Upper lobe of left lung (tissue), 6 donors: ENCODE data around the gene MTAP. TPM values are rescaled to one million over a fixed set of nuclear protein-coding genes. Genes with fewer than 3 reads are reported as not detected.

Source experiments
- ATAC-seq, 2 donors: fragments of 200-7000 bp; cut with Tn5 transposase; one replicate each; pipeline ENCODE4 v1.9.1; 2022; ENCODE audit warnings: mild to moderate bottlenecking in 2 of 2, moderate library complexity in 2 of 2; ENCODE audit not compliant: low FRiP score in 2 of 2
- DNase-seq, 2 donors: peaks; one replicate each; pipeline ENCODE4 v3.0.0-alpha.2; 2019 to 2020
- H3K27ac ChIP-seq, 4 donors: fragments of 200-600 bp; sonication (generic); one replicate each; pipeline ENCODE4 v1.5.1; 2016 to 2019
- H3K27me3 ChIP-seq, 4 donors: fragments of 200-600 bp; sonication (generic); one replicate each; pipeline ENCODE4 v1.5.1; 2017 to 2019
- H3K36me3 ChIP-seq, 4 donors: fragments of 200-600 bp; sonication (generic); one replicate each; pipeline ENCODE4 v1.5.1; 2016 to 2019
- H3K4me1 ChIP-seq, 4 donors: fragments of 200-600 bp; sonication (generic); one replicate each; pipeline ENCODE4 v1.5.1; 2018 to 2019
- H3K4me3 ChIP-seq, 4 donors: fragments of 200-600 bp; sonication (generic); one replicate each; pipeline ENCODE4 v1.5.1; 2017 to 2019; ENCODE audit warnings: mild to moderate bottlenecking in 2 of 4, moderate library complexity in 1 of 4
- H3K9me3 ChIP-seq, 4 donors: fragments of 200-600 bp; sonication (generic); one replicate each; pipeline ENCODE4 v1.5.1; 2018 to 2019
- CTCF ChIP-seq, 6 experiments: fragments of 450-650 bp in 4 of 6; fragments of 200-600 bp in 2 of 6; sonication (generic) in 2 of 6; IDR thresholded peaks; one replicate each; pipeline ENCODE4 v1.5.1; 2016 to 2019; ENCODE audit warnings: antibody characterized with exemption in 6 of 6
- EP300 ChIP-seq, 4 donors: sonication (generic); formaldehyde crosslinking; IDR thresholded peaks; one replicate each; pipeline ENCODE4 v1.5.1; 2017; ENCODE audit warnings: antibody characterized with exemption in 4 of 4, control low read depth in 2 of 4
- POLR2A ChIP-seq, 4 donors: fragments of 450-650 bp; IDR thresholded peaks; one replicate each; pipeline ENCODE4 v1.5.1; 2016 to 2017; ENCODE audit warnings: antibody characterized with exemption in 4 of 4, mild to moderate bottlenecking in 2 of 4
- POLR2AphosphoS5 ChIP-seq, 2 donors: sonication (generic); formaldehyde crosslinking; IDR thresholded peaks; one replicate each; pipeline ENCODE4 v1.5.1; 2017; ENCODE audit warnings: antibody characterized with exemption in 2 of 2
- WGBS, 2 donors: methylation state at CpG; one replicate each; pipeline ENCODE4 v1.1.5; 2017 to 2018; 5-methylcytosine and 5-hydroxymethylcytosine counted together
- total RNA-seq, 6 donors: library from RNA; depleted of rRNA in 4 of 6; stranded (reverse); fragments of >200 nt in 4 of 6; gene quantifications; one replicate each; pipeline versions ENCODE4 v1.1.0 to v1.2.1, GENCODE V29; 2016 to 2021
- donor health status: DM: no; HTN: no; CAD: no; lungs with moderate emphysema.
- donor health status: DM: no; HTN: yes; CAD: no; lungs with severe emphysema.

The MTAP gene
- total RNA-seq, 6 donors from 2014 or later, result 10.5 to 35.0 (median 25.7) TPM

DNA sequence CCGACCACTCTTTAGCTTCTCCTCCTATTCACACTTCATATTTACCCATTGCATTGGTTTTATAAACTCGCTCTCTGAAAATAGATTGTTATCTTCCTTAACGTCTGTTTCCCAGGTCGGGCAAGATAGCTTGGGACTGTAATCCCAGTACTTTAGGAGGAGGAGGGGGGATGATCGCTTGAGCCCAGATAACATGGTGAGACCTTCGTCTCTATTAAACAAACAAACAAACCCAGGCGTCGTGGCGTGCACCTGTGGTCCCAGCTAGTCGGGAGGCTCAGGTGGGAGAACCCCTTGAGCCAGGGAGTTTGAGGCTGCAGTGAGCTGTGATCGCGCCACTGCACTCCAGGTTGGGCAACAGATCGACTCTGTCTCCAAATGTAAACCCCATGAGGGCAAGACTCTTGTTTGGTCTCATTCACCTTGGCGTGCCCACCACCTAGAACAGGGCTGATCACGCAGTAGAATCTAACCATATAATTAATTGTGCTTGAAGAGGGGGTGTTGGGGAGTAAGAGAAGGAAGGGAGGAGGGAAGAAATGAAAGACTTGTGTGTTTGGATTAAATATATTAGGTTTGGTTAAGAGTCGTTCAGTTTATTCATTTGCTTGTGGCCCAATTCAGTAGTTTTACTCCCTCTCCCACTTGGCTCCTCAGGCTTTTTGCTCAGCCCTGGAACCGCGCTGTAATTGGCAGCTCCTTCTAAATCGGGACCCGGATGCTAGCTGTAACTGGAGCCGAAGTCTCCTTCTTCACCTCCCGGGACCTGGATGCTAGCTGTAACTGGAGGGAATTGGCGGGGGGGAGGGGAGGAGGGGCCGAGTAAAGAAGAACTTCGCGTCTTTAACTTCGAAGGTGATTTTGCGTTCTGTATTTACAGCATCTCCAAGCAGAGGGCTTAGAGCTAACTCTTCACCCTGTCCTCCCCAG, 166.8 kb downstream of the MTAP start:
- ATAC-seq (no peak), DNase-seq (no peak)
- no peaks in the 10 kb centered on the region for H3K36me3 ChIP-seq
- TF ChIP-seq EP300 (IDR thresholded peaks at IDR 0.05), result no peak
- no peak for TF ChIP-seq POLR2AphosphoS5 (IDR thresholded peaks at IDR 0.05)
- no peak for TF ChIP-seq CTCF (IDR thresholded peaks at IDR 0.05)
- no peak for TF ChIP-seq POLR2A (IDR thresholded peaks at IDR 0.05)
- peaks cover 7 to 91% (median 64%) of the 10 kb centered on the region in 4 donors for H3K27me3 ChIP-seq
- no peak overlapping the region for H3K4me3 ChIP-seq
- no peak overlapping the region for H3K27ac ChIP-seq
- peaks cover 12 to 33% (median 18%) of the 10 kb centered on the region in 4 donors for H3K4me1 ChIP-seq
- 13 to 15% methylated on average over 28 of the region's 28 CpGs for WGBS, 2 donors
- no peaks in the 10 kb centered on the region for H3K9me3 ChIP-seq

DNA sequence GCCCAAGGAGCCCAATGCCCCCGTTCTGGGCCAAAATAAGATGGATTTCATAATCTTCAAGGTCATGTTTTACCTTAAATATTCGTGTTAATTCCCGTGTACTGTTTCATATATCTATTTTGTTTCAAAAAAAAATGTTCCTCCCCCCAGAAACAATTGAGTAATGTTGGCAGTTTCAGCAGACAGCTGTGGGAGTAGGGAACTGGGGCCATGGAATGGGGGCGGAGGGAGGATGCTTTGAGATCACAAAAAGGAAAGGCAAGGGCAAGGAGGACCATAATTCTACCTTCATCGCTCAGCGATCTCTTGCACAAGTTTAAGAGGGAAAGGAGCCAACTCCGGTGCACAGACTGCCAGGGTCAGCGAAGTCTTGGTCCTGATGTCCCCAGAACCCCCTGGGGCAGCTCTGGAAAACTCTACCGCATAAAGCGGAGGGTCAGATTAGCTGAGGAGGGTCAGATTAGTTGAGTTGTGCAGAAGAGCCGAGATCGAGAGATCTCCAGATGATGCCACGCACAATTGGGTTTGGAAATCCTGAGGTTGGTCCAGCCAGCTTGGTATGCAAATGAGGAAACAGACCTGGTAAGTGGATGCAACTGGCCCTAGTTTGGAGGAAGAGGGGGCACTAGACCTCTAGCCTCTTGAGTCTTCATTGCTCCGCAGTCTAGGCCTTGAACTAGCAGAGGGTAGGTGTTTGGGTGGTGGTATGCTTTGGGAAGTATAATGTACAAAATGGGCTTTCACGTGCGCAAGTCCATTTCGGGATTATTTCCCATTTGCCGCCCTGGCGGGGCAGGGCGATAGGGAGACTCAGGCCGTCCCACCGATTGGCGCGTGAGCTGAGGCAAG, 167.7 kb downstream of the MTAP start:
- Histone ChIP-seq H3K27ac (no peak overlapping the region), H3K27me3 (peaks cover 7 to 92% (median 66%) of the 10 kb centered on the region in 4 donors), H3K4me1 (peaks cover 17 to 37% (median 22%) of the 10 kb centered on the region in 4 donors), H3K36me3 (no peaks in the 10 kb centered on the region), H3K4me3 (no peak overlapping the region), H3K9me3 (no peaks in the 10 kb centered on the region)
- no peak for TF ChIP-seq EP300 (IDR thresholded peaks at IDR 0.05)
- no peak for TF ChIP-seq CTCF (IDR thresholded peaks at IDR 0.05)
- TF ChIP-seq POLR2A (IDR thresholded peaks at IDR 0.05), result no peak
- no peak for TF ChIP-seq POLR2AphosphoS5 (IDR thresholded peaks at IDR 0.05)
- ATAC-seq (no peak), DNase-seq (no peak)
- WGBS, 2 donors, result 19 to 20% methylated on average over 23 to 24 of the region's 24 CpGs

DNA sequence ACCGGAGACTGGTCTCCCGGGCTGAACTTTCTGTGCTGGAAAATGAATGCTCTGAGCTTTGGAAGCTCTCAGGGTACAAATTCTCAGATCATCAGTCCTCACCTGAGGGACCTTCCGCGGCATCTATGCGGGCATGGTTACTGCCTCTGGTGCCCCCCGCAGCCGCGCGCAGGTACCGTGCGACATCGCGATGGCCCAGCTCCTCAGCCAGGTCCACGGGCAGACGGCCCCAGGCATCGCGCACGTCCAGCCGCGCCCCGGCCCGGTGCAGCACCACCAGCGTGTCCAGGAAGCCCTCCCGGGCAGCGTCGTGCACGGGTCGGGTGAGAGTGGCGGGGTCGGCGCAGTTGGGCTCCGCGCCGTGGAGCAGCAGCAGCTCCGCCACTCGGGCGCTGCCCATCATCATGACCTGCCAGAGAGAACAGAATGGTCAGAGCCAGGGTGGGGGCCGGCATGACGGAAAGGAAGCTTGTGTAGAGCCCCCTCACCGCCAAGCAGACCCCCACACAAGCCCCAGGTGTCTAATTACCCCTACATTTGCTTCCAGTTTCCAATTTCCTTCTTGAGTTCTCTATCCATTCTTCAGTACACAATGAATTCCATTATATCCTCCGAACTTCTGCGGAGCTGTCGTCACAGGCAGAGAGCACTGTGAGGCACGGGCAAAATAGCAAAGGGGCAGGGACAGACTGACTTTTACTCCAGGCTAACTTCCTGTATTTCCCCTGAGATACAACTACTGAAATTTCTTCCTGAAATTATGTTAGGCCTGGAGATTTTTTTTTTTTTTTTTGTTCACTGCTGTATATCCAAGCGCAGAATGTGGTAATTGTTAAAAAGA, 168.6 kb downstream of the MTAP start:
- Histone ChIP-seq H3K36me3 (no peaks in the 10 kb centered on the region), H3K27ac (no peak overlapping the region), H3K4me3 (no peak overlapping the region), H3K4me1 (peaks cover 17 to 34% (median 21%) of the 10 kb centered on the region in 4 donors), H3K27me3 (peaks cover 4 to 92% (median 63%) of the 10 kb centered on the region in 4 donors), H3K9me3 (no peaks in the 10 kb centered on the region)
- ATAC-seq, result no peak
- TF ChIP-seq POLR2A (IDR thresholded peaks at IDR 0.05), result no peak
- no peak for TF ChIP-seq EP300 (IDR thresholded peaks at IDR 0.05)
- TF ChIP-seq CTCF (IDR thresholded peaks at IDR 0.05), result no peak
- TF ChIP-seq POLR2AphosphoS5 (IDR thresholded peaks at IDR 0.05), result no peak
- peak in 1 of 2 donors; percentile 81 for DNase-seq
- 5 to 15% methylated on average over 14 to 21 of the region's 45 CpGs for WGBS, 2 donors

DNA sequence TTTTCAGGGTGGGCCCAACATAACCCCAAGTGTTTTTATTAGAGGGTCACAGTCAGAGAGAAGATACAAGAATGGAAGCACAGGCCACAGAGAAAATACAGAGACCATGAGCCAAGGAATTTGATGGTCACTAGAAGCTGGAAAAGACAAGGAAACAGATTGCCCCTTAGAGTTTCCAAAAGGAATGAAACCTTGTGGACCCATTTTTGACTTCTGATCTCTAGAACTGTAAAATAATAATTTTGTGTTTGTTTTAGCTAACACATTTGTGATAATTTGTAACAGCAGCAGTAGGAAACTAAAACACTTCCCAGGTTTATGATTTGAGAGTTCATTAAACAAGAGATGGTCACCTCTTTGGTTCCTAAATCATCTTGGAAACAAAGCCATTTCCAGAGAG, 169.9 kb downstream of the MTAP start:
- TF ChIP-seq EP300 (IDR thresholded peaks at IDR 0.05) (no peak), POLR2AphosphoS5 (IDR thresholded peaks at IDR 0.05) (no peak), POLR2A (IDR thresholded peaks at IDR 0.05) (no peak), CTCF (IDR thresholded peaks at IDR 0.05) (no peak)
- H3K4me1 ChIP-seq, result peaks cover 17 to 33% (median 21%) of the 10 kb centered on the region in 4 donors
- H3K4me3 ChIP-seq, result no peak overlapping the region
- DNase-seq (no peak), ATAC-seq (no peak)
- H3K27ac ChIP-seq, result no peak overlapping the region
- peaks cover 3 to 94% (median 63%) of the 10 kb centered on the region in 4 donors for H3K27me3 ChIP-seq
- H3K36me3 ChIP-seq, result no peaks in the 10 kb centered on the region
- H3K9me3 ChIP-seq, result no peaks in the 10 kb centered on the region
